ENCODE results near the gene SMIM13.

- TF ChIP-seq CTCF (IDR thresholded peaks at IDR 0.05 in 8 of 11, conservative IDR thresholded peaks at IDR 0.05 in 3 of 11), result no peak
- no peak for TF ChIP-seq POLR2AphosphoS5 (IDR thresholded peaks at IDR 0.05)
- TF ChIP-seq POLR2A (IDR thresholded peaks at IDR 0.05), result no peak
These were observed 18.3 kb downstream of the SMIM13 start for GRCh38 chr6:11111769-11112437.
